GM18502 (cell line): ENCODE data around the gene WASL.
"Not testable (repeated sequence)": the region's sequence is repeated elsewhere in the genome, so short reads cannot be mapped to it uniquely, and the experiment has no call there.

Experiments
- ATAC-seq: cut with Tn5 transposase; IDR thresholded peaks from one replicate; pipeline ENCODE4 v1.9.1; 2021; ENCODE audit warnings: mild to moderate bottlenecking; ENCODE audit not compliant: unreplicated experiment, poor library complexity

WASL gene

DNA sequence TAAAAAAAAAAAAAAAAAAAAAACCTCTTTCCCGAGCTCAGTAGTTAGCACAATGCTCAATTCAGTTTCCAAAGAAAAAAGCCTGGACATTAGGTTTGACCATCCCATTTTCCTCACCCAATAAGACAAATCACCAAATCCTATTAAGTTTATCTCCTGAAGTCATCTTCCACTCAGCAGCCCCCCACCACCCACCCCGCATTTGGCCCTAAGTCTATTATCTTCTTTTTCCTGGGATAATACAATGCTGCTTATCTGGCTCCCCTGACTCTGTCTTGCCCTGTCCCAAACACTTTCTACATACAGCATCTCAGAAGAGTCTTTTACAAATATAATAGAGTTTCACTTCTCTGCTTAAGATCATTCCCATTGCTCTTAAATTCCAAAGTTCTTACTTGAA lies 110.9 kb downstream of the WASL start:
- ATAC-seq, result no peak

GRCh38 chr7:123637203-123637602 lies 111.6 kb downstream of the WASL start:
- ATAC-seq, result no peak

- ATAC-seq, result no peak
Observed at GRCh38 chr7:123635551-123636359, 113.0 kb downstream of the WASL start.

- ATAC-seq, result not testable (repeated sequence)
Observed at GRCh38 chr7:123634011-123634573, 114.7 kb downstream of the WASL start.

- ATAC-seq, result no peak
Observed at GRCh38 chr7:123633553-123633952, 115.2 kb downstream of the WASL start.

- ATAC-seq, result no peak
Observed at GRCh38 chr7:123632808-123633207, 116.0 kb downstream of the WASL start.
